ENCODE results near the gene KRTAP4-3. TPM values are rescaled to one million over a fixed set of nuclear protein-coding genes. Genes with fewer than 3 reads are reported as not detected.

KRTAP4-3 gene
- total and polyA plus RNA-seq, 9 donors: not detected

GRCh38 chr17:41177727-41178271 lies 9.8 kb upstream of the KRTAP4-3 start, which contains the start of gene KRTAP4-2:
KRTAP4-2 (minus strand) TSS chr17:41178221; CDS start chr17:41178164, 57 bp downstream.
- intact Hi-C loops (cut with DNase I): no loop called here
- TF ChIP-seq POLR2A (IDR thresholded peaks at IDR 0.05) (no peak), CTCF (IDR thresholded peaks at IDR 0.05) (no peak), EP300 (IDR thresholded peaks at IDR 0.05) (no peak)

GRCh38 chr17:41176744-41177387 lies 8.8 kb upstream of the KRTAP4-3 start:
- Histone ChIP-seq H3K4me3 (no peak overlapping the region), H3K36me3 (no peaks in the 10 kb centered on the region), H3K27ac (no peak overlapping the region), H3K9me3 (no peaks in the 10 kb centered on the region), H3K4me1 (ENCODE audit: insufficient read depth) (no peaks in the 10 kb centered on the region), H3K27me3 (no peaks in the 10 kb centered on the region)
- intact Hi-C loops (cut with DNase I): no loop called here
- no peak for TF ChIP-seq CTCF (IDR thresholded peaks at IDR 0.05)
- TF ChIP-seq EP300 (IDR thresholded peaks at IDR 0.05): no peak
- TF ChIP-seq POLR2A (IDR thresholded peaks at IDR 0.05): no peak
- WGBS, 3 donors: 54 to 58% (median 55%) methylated on average over 3 of the region's 3 CpGs
- DNase-seq: no peak

More at GRCh38 chr17:41177727-41178271, 9.8 kb upstream of the KRTAP4-3 start, which contains the start of gene KRTAP4-2:
- no peak within 1 kb of the TSS for H3K27ac ChIP-seq
- no peak for DNase-seq
- 83 to 88% (median 84%) methylated on average over 7 of the region's 7 CpGs for WGBS, 3 donors
- H3K9me3 ChIP-seq: no peaks in the 10 kb centered on the region
- H3K4me1 ChIP-seq (ENCODE audit: insufficient read depth): no peaks in the 10 kb centered on the region
- no peak within 1 kb of the TSS for H3K4me3 ChIP-seq
- H3K27me3 ChIP-seq: no peaks in the 10 kb centered on the region
- no peaks in the 10 kb centered on the region for H3K36me3 ChIP-seq

GRCh38 chr17:41171886-41172285 lies 3.9 kb upstream of the KRTAP4-3 start:
- intact Hi-C loops (cut with DNase I): no loop called here
- Histone ChIP-seq H3K36me3 (no peaks in the 10 kb centered on the region), H3K27ac (no peak overlapping the region), H3K4me1 (ENCODE audit: insufficient read depth) (no peaks in the 10 kb centered on the region), H3K27me3 (no peaks in the 10 kb centered on the region), H3K4me3 (no peak overlapping the region), H3K9me3 (no peaks in the 10 kb centered on the region)
- no peak for DNase-seq
- TF ChIP-seq EP300 (IDR thresholded peaks at IDR 0.05) (no peak), POLR2A (IDR thresholded peaks at IDR 0.05) (no peak), CTCF (IDR thresholded peaks at IDR 0.05) (no peak)
- 74 to 82% (median 74%) methylated on average over 2 of the region's 2 CpGs for WGBS, 3 donors

GRCh38 chr17:41167561-41167960 lies 460 bp downstream of the KRTAP4-3 start:
- Histone ChIP-seq H3K27ac (no peak overlapping the region), H3K36me3 (no peaks in the 10 kb centered on the region), H3K4me1 (ENCODE audit: insufficient read depth) (no peaks in the 10 kb centered on the region), H3K27me3 (no peaks in the 10 kb centered on the region), H3K9me3 (no peaks in the 10 kb centered on the region), H3K4me3 (no peak overlapping the region)
- TF ChIP-seq POLR2A (IDR thresholded peaks at IDR 0.05) (no peak), EP300 (IDR thresholded peaks at IDR 0.05) (no peak), CTCF (IDR thresholded peaks at IDR 0.05) (no peak)
- intact Hi-C loops (cut with DNase I): loop anchor here in 1 of 4 donors (5.0 kb wide), 1 partner anchor 65 kb away; the partner anchor contains the start of gene KRTAP4-16
- 41 to 67% (median 54%) methylated on average over 7 of the region's 7 CpGs for WGBS, 3 donors
- no peak for DNase-seq
